H1 (cell line): ENCODE results near the gene PBXIP1. TPM values are rescaled to one million over a fixed set of nuclear protein-coding genes. Genes with fewer than 3 reads are reported as not detected.

Experiments used
- CTCF ChIA-PET: fragments of 300-600 bp; sonication (Branson Sonifier 250); formaldehyde crosslinking; loops from one replicate; lab custom pipeline; 2021; ENCODE audit not compliant: partially characterized antibody; lab: Charles Lee
- POLR2A ChIA-PET: fragments of 300-600 bp; sonication (Branson Sonifier 250); formaldehyde crosslinking; loops from one replicate; lab custom pipeline; 2021; ENCODE audit warnings: inconsistent platforms; ENCODE audit not compliant: partially characterized antibody; lab: Charles Lee
- DNase-seq, 2 experiments: peaks; one replicate each; pipeline versions ENCODE4 v3.0.0 to v3.0.0-alpha.2; 2010 to 2022; ENCODE audit warnings: low spot score in 2 of 2, low read depth in 1 of 2, mixed read lengths in 1 of 2
- FAIRE-seq: peaks from 2 replicates; lab custom pipeline; 2011; peaks lifted over from hg19 to GRCh38; lab: Jason Lieb, UNC
- H2AFZ ChIP-seq: 2 replicates; pipeline ENCODE4 v1.8.1; 2012; ENCODE audit warnings: low read length, inconsistent platforms
- H2AK5ac ChIP-seq: 2 replicates; pipeline ENCODE4 v1.6.1; 2013; ENCODE audit warnings: low read depth, low read length
- H2BK120ac ChIP-seq: replicated peaks from 2 replicates; pipeline ENCODE3; 2013; ENCODE audit warnings: low read depth, low read length, inconsistent platforms
- H2BK12ac ChIP-seq: 2 replicates; pipeline ENCODE4 v1.6.1; 2013; ENCODE audit warnings: low read depth, low read length
- H2BK15ac ChIP-seq: 2 replicates; pipeline ENCODE4 v1.6.1; 2013; ENCODE audit warnings: low read length
- H2BK20ac ChIP-seq: 2 replicates; pipeline ENCODE4 v1.6.1; 2013; ENCODE audit warnings: low read length
- H2BK5ac ChIP-seq: 2 replicates; pipeline ENCODE4 v1.6.1; 2013; ENCODE audit warnings: low read depth, low read length
- H3K14ac ChIP-seq: 2 replicates; pipeline ENCODE4 v1.6.1; 2013; ENCODE audit warnings: inconsistent platforms; ENCODE audit not compliant: insufficient read length
- H3K18ac ChIP-seq: 2 replicates; pipeline ENCODE4 v1.6.1; 2013; ENCODE audit warnings: low read length; ENCODE audit errors: extremely low read depth
- H3K23ac ChIP-seq: 2 replicates; pipeline ENCODE4 v1.6.1; 2013; ENCODE audit warnings: inconsistent platforms; ENCODE audit not compliant: insufficient read length
- H3K23me2 ChIP-seq: 2 replicates; pipeline ENCODE4 v1.6.1; 2013; ENCODE audit warnings: low read depth, low read length
- H3K27ac ChIP-seq: 2 replicates; pipeline ENCODE4 v1.6.1; 2011; ENCODE audit warnings: low read depth, low read length, inconsistent platforms
- H3K27me3 ChIP-seq, 4 experiments: replicated peaks in 1 of 4; 1 replicate in 1 of 4; 2 replicates in 3 of 4; pipeline versions ENCODE4 v1.6.1 to v1.8.1; 2011 to 2013; ENCODE audit warnings: low read length in 3 of 4, mild to moderate bottlenecking in 3 of 4, inconsistent platforms in 2 of 4, mixed read lengths in 2 of 4, moderate library complexity in 1 of 4; ENCODE audit not compliant: control insufficient read depth in 3 of 4, insufficient read depth in 3 of 4; ENCODE audit errors: extremely low read depth in 1 of 4
- H3K36me3 ChIP-seq, 4 experiments: 2 replicates each; pipeline versions ENCODE4 v1.6.1 to v1.8.1; 2011 to 2013; ENCODE audit warnings: mild to moderate bottlenecking in 4 of 4, low read length in 3 of 4, moderate library complexity in 2 of 4, control low read depth in 1 of 4, inconsistent platforms in 1 of 4; ENCODE audit not compliant: insufficient read depth in 4 of 4, control insufficient read depth in 2 of 4
- H3K4ac ChIP-seq: replicated peaks from 2 replicates; pipeline ENCODE3; 2013; ENCODE audit warnings: low read length, low read depth, mixed read lengths, inconsistent platforms; ENCODE audit not compliant: insufficient read length
- H3K4me1 ChIP-seq, 4 experiments: replicated peaks in 1 of 4; 1 replicate in 1 of 4; 2 replicates in 3 of 4; pipeline versions ENCODE4 v1.6.1 to v1.8.1; 2011 to 2013; ENCODE audit warnings: low read length in 3 of 4, inconsistent platforms in 2 of 4, mixed read lengths in 1 of 4; ENCODE audit not compliant: insufficient read depth in 4 of 4, control insufficient read depth in 3 of 4
- H3K4me2 ChIP-seq, 2 experiments: 2 replicates each; pipeline versions ENCODE4 v1.6.1 to v1.8.1; 2011 to 2013; ENCODE audit warnings: low read depth in 2 of 2, low read length in 2 of 2, control low read depth in 1 of 2, inconsistent platforms in 1 of 2, mild to moderate bottlenecking in 1 of 2; ENCODE audit not compliant: insufficient read depth in 1 of 2
- H3K4me3 ChIP-seq, 4 experiments: fragments of 200-600, 300-600 bp in 1 of 4; sonication (generic), shearing (Covaris generic), sonication (Bioruptor Twin) in 1 of 4; 2 replicates each; pipeline versions ENCODE4 v1.5.1 to v1.8.1; 2011 to 2016; ENCODE audit warnings: low read length in 4 of 4, low read depth in 3 of 4, control low read depth in 2 of 4, inconsistent platforms in 2 of 4, mild to moderate bottlenecking in 2 of 4, mixed read lengths in 1 of 4, moderate library complexity in 1 of 4; ENCODE audit not compliant: insufficient read depth in 2 of 4; ENCODE audit errors: extremely low read depth in 1 of 4
- H3K56ac ChIP-seq: replicated peaks from 2 replicates; pipeline ENCODE3; 2013; ENCODE audit warnings: low read depth, mild to moderate bottlenecking, mixed read lengths, low read length, inconsistent platforms; ENCODE audit not compliant: insufficient read length
- H3K79me1 ChIP-seq: 2 replicates; pipeline ENCODE4 v1.6.1; 2013; ENCODE audit warnings: low read depth, low read length, control low read depth
- H3K79me2 ChIP-seq, 2 experiments: 2 replicates each; pipeline versions ENCODE4 v1.6.1 to v1.8.1; 2012 to 2013; ENCODE audit warnings: low read length in 2 of 2, mild to moderate bottlenecking in 2 of 2, inconsistent platforms in 1 of 2; ENCODE audit not compliant: insufficient read depth in 2 of 2, control insufficient read depth in 1 of 2
- H3K9ac ChIP-seq, 4 experiments: replicated peaks in 1 of 4; 1 replicate in 1 of 4; 2 replicates in 3 of 4; pipeline versions ENCODE4 v1.6.1 to v1.8.1; 2011 to 2013; ENCODE audit warnings: low read depth in 3 of 4, low read length in 3 of 4, control low read depth in 2 of 4, mild to moderate bottlenecking in 2 of 4, moderate library complexity in 2 of 4, inconsistent platforms in 1 of 4; ENCODE audit errors: extremely low read depth in 1 of 4
- H3K9me3 ChIP-seq, 2 experiments: 2 replicates each; pipeline versions ENCODE4 v1.6.1 to v1.8.1; 2012 to 2013; ENCODE audit warnings: mild to moderate bottlenecking in 2 of 2, moderate library complexity in 2 of 2, control low read depth in 1 of 2, inconsistent platforms in 1 of 2, low read depth in 1 of 2, low read length in 1 of 2, mixed read lengths in 1 of 2; ENCODE audit not compliant: insufficient read depth in 2 of 2
- H4K20me1 ChIP-seq, 2 experiments: replicated peaks in 1 of 2; 2 replicates each; pipeline versions ENCODE3 to v1.8.1; 2011 to 2013; ENCODE audit warnings: inconsistent platforms in 2 of 2, low read length in 2 of 2, mild to moderate bottlenecking in 1 of 2; ENCODE audit not compliant: insufficient read depth in 2 of 2, control insufficient read depth in 1 of 2
- H4K5ac ChIP-seq: 2 replicates; pipeline ENCODE4 v1.6.1; 2013; ENCODE audit warnings: low read length, low read depth, mixed read lengths, inconsistent platforms; ENCODE audit not compliant: insufficient read length
- H4K8ac ChIP-seq: 2 replicates; pipeline ENCODE4 v1.8.0; 2013; ENCODE audit warnings: mild to moderate bottlenecking, moderate library complexity, low read length, inconsistent platforms; ENCODE audit not compliant: insufficient read depth; ENCODE audit errors: extremely low read depth
- H4K91ac ChIP-seq: replicated peaks from 2 replicates; pipeline ENCODE3; 2013; ENCODE audit warnings: low read length, mixed read lengths, inconsistent platforms; ENCODE audit not compliant: insufficient read length
- KDM4A ChIP-seq: IDR thresholded peaks from one replicate; pipeline ENCODE4 v1.7.1; 2012; ENCODE audit warnings: low read depth, mild to moderate bottlenecking, moderate library complexity, low read length, inconsistent platforms; ENCODE audit not compliant: severe bottlenecking
- WGBS, 2 experiments: shearing (Covaris generic) in 1 of 2; methylation state at CpG; one replicate each; pipeline versions ENCODE4 v1.1.6 to v1.1.7; 2013 to 2015; ENCODE audit warnings: low lambda C conversion rate in 2 of 2, mixed read lengths in 2 of 2, inconsistent platforms in 1 of 2, low coverage in 1 of 2, missing lambda C conversion rate in 1 of 2; ENCODE audit not compliant: insufficient replicate concordance in 2 of 2, insufficient coverage in 1 of 2, insufficient read length in 1 of 2; ENCODE audit errors: extremely low coverage in 1 of 2, missing lambda C conversion rate in 1 of 2; 5-methylcytosine and 5-hydroxymethylcytosine counted together
- polyA plus RNA-seq, 7 experiments: library from polyadenylated mRNA; depleted of rRNA in 3 of 7; stranded (reverse) in 5 of 7; unstranded in 2 of 7; fragments of >200 nt in 5 of 7; fragments of 200-250 nt in 2 of 7; gene quantifications; 1 replicate in 5 of 7; 2 replicates in 1 of 7; 4 replicates in 1 of 7; pipeline versions ENCODE4 v1.2.1 to v1.2.3, GENCODE V29; 2011 to 2013; ENCODE audit warnings: missing spikeins in 2 of 7, mixed read lengths in 2 of 7
- total RNA-seq: library from RNA; stranded (reverse); fragmentation: NEBNext Ultra II Directional; extraction: Animal tissue kit (Norgen Biotek cat#: 25700); gene quantifications from 2 replicates; pipeline ENCODE4 v1.2.1, GENCODE V29; 2021
- TF ChIP-seq, protein P1 (sequence below): IDR thresholded peaks from 2 replicates; pipeline ENCODE4 v1.6.1; 2011; ENCODE audit warnings: low read length, improper control_type of control experiment

PBXIP1 gene
- total and polyA plus RNA-seq, 2 of the 8 experiments (the other 6 are each of a cell fraction or from before 2014, with no cell fraction given): 12.0 to 19.8 TPM

DNA sequence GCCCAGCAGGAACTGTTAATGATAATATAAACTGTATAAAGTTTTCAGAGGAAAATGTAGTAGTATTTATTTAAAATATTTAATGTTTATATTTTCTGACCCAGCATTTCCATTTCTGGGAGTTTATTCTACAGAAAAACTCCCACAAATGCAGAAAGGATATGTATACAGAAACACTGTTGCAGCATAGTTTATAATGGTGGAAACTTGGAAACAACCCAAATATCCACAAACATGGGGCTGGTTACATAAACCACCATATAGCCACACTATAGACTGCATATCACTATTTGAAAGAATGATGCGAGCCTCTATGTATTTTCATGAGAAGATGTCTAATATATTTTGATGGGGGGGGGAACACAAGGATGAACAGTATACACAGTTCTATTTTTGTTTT lies 54.3 kb downstream of the PBXIP1 start:
- no peak overlapping the region for H3K4me3 ChIP-seq
- H2AK5ac ChIP-seq: no peak overlapping the region
- ChIA-PET POLR2A (no interaction called here), CTCF (interaction anchor here (0.6 to 1.5 kb wide), 3 partner anchors 11 to 19 kb away, joined by 3 to 5 read pairs (median 3); no protein-coding TSS in a partner anchor)
- DNase-seq: no peak
- no peaks in the 10 kb centered on the region for H3K36me3 ChIP-seq
- no peak overlapping the region for H3K23ac ChIP-seq
- H3K9me3 ChIP-seq: no peaks in the 10 kb centered on the region
- H3K4ac ChIP-seq: no peak overlapping the region
- no peak overlapping the region for H3K4me2 ChIP-seq
- H3K79me2 ChIP-seq: no peaks in the 10 kb centered on the region
- no peak overlapping the region for H3K9ac ChIP-seq
- H3K27me3 ChIP-seq: no peaks in the 10 kb centered on the region
- no peak overlapping the region for H2AFZ ChIP-seq
- H2BK120ac ChIP-seq: no peak overlapping the region
- H2BK15ac ChIP-seq: no peak overlapping the region
- no peak overlapping the region for H4K91ac ChIP-seq
- no peaks in the 10 kb centered on the region for H3K79me1 ChIP-seq
- H3K56ac ChIP-seq: no peak overlapping the region
- no peak for FAIRE-seq
- TF ChIP-seq, protein P1, sequence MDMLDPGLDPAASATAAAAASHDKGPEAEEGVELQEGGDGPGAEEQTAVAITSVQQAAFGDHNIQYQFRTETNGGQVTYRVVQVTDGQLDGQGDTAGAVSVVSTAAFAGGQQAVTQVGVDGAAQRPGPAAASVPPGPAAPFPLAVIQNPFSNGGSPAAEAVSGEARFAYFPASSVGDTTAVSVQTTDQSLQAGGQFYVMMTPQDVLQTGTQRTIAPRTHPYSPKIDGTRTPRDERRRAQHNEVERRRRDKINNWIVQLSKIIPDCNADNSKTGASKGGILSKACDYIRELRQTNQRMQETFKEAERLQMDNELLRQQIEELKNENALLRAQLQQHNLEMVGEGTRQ: no peak
- TF ChIP-seq KDM4A: no peak
- H4K5ac ChIP-seq: no peak overlapping the region
- H3K14ac ChIP-seq: no peak overlapping the region
- no peaks in the 10 kb centered on the region; a peak in 1 of 7 replicates for H3K4me1 ChIP-seq
- H2BK20ac ChIP-seq: no peak overlapping the region
- no peak overlapping the region for H2BK5ac ChIP-seq
- 89% methylated on average over 1 of the region's 1 CpG; no CpG with 5 or more reads in 1 of the 2 experiments for WGBS, 2 experiments
- H4K20me1 ChIP-seq: no peaks in the 10 kb centered on the region
- H4K8ac ChIP-seq: no peak overlapping the region
- no peak overlapping the region for H2BK12ac ChIP-seq
- H3K18ac ChIP-seq: no peak overlapping the region
- peaks cover 3% of the 10 kb centered on the region; the same call in 1 of the 2 replicates for H3K23me2 ChIP-seq
- no peak overlapping the region for H3K27ac ChIP-seq
